ENCODE data around the gene COMMD3.

COMMD3 gene

GRCh38 chr10:22319980-22320558 lies 3.9 kb downstream of the COMMD3 start:
- no peak for DNase-seq (ENCODE audit: low read depth in 3 of 3)

GRCh38 chr10:22320591-22321155 lies 4.5 kb downstream of the COMMD3 start, which contains the start of gene BMI1:
Gene BMI1 (plus strand): TSS chr10:22321099. CDS start chr10:22326450, 5,351 bp downstream.
- peak; percentile 50 to 64 (median 61) for DNase-seq (ENCODE audit: low read depth in 3 of 3)

DNA sequence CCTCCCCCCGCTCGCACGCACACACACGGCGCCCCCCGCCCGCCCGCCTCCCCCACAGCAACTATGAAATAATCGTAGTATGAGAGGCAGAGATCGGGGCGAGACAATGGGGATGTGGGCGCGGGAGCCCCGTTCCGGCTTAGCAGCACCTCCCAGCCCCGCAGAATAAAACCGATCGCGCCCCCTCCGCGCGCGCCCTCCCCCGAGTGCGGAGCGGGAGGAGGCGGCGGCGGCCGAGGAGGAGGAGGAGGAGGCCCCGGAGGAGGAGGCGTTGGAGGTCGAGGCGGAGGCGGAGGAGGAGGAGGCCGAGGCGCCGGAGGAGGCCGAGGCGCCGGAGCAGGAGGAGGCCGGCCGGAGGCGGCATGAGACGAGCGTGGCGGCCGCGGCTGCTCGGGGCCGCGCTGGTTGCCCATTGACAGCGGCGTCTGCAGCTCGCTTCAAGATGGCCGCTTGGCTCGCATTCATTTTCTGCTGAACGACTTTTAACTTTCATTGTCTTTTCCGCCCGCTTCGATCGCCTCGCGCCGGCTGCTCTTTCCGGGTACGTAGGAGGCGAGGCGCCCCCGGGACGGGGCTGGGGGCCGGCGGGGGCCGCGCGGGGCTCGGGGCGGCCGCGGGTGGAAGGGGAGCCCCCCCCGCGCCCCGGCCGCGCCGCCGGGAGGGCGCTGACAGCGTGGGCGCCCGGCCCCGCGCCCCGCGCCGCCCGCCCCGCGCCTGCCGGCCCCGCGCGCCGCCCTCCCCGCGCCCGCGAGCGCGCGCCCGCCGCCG lies 5.2 kb downstream of the COMMD3 start:
- peak; percentile 50 to 64 (median 59) for DNase-seq (ENCODE audit: low read depth in 3 of 3)

GRCh38 chr10:22321924-22322640 lies 5.9 kb downstream of the COMMD3 start:
- DNase-seq (ENCODE audit: low read depth in 3 of 3), result no peak

- DNase-seq (ENCODE audit: low read depth in 3 of 3), result no peak
Measured at GRCh38 chr10:22322641-22323160, 6.5 kb downstream of the COMMD3 start.

- no peak for DNase-seq (ENCODE audit: low read depth in 3 of 3)
Measured at GRCh38 chr10:22323538-22324305, 7.5 kb downstream of the COMMD3 start.

GRCh38 chr10:22324413-22324812 lies 8.2 kb downstream of the COMMD3 start:
- no peak for DNase-seq (ENCODE audit: low read depth in 3 of 3)

GRCh38 chr10:22324893-22325271 lies 8.7 kb downstream of the COMMD3 start:
- DNase-seq (ENCODE audit: low read depth in 3 of 3), result no peak

- DNase-seq (ENCODE audit: low read depth in 3 of 3), result peak in 1 of 3 experiments; percentile 56
Measured at GRCh38 chr10:22325272-22326144, 9.3 kb downstream of the COMMD3 start.

DNA sequence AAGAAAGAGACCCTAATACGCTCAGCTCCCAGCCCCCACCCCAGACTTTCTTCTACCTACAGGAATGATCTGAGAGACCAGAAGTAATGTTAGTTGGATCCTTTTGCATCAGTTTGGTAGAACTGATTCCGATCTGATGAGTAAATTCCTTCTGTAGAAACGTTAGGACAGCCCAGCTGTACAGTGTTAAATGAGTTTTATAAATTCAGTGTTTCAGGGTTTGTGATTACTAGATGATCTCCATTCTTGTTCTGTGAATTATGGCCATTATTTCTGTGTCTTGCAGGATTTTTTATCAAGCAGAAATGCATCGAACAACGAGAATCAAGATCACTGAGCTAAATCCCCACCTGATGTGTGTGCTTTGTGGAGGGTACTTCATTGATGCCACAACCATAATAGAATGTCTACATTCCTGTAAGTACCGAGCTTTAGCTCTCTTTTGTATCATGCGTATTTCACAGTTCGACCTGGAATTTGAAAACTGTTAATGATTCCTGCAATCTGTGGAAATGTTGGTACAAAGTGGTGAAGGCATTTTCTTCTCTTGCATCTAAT lies 10.0 kb downstream of the COMMD3 start:
- DNase-seq (ENCODE audit: low read depth in 3 of 3), result no peak

DNA sequence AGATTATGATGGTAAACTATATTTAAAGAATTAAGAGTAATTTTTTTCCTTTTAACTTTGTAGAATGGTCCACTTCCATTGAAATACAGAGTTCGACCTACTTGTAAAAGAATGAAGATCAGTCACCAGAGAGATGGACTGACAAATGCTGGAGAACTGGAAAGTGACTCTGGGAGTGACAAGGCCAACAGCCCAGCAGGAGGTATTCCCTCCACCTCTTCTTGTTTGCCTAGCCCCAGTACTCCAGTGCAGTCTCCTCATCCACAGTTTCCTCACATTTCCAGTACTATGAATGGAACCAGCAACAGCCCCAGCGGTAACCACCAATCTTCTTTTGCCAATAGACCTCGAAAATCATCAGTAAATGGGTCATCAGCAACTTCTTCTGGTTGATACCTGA lies 13.0 kb downstream of the COMMD3 start:
- no peak for DNase-seq (ENCODE audit: low read depth in 3 of 3)

- DNase-seq (ENCODE audit: low read depth in 3 of 3), result no peak
Measured at GRCh38 chr10:22332116-22332692, 16.0 kb downstream of the COMMD3 start.

GRCh38 chr10:22333167-22333974 lies 17.2 kb downstream of the COMMD3 start:
- no peak for DNase-seq (ENCODE audit: low read depth in 3 of 3)

- DNase-seq (ENCODE audit: low read depth in 3 of 3), result no peak
Measured at GRCh38 chr10:22333975-22334282, 17.7 kb downstream of the COMMD3 start.

GRCh38 chr10:22334414-22335172 lies 18.4 kb downstream of the COMMD3 start:
- DNase-seq (ENCODE audit: low read depth in 3 of 3), result no peak

DNA sequence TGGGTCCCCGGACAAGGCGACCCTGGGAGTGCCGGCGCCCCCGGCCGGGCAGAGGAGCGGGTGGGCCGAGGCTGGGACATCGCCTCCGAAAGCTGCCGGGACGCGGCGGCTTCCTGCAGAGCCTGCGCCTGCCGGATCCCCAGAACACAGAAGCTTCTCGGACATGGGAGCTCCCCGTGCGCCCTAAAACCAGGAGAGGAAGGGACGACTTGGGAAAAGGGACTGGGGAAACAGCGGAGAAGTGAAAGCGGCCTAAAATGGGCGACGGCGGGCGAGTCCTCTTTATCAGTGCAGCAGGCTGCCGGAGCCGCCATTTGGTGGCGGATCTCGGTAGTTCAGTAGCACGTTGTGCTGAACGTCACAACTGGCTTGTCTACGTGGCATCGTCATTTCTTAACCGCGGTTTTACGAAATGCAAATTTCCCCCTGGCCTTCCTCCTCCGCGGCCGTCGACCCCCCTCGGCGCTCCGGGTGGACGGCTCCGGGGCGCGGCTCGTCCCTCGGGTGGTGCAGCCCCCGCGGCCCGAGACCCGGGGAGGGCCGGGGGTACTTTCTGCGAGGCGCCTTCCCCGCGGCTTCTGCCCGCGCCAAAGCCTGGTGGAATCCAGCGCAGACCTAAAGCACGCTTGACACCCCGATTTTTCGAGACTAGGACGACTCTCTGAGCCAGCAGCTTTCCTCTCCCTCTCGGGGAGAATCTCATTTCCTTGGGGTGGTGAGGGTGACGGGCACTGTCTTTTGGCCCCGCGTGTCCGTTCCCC lies 19.2 kb downstream of the COMMD3 start:
- peak in 1 of 3 experiments; percentile 39 for DNase-seq (ENCODE audit: low read depth in 3 of 3)

- DNase-seq (ENCODE audit: low read depth in 3 of 3), result no peak
Measured at GRCh38 chr10:22338185-22338900, 22.2 kb downstream of the COMMD3 start.

Measured in stimulated activated CD4-positive, alpha-beta T cell treated with anti-CD3 and anti-CD28 coated beads, TNF-alpha, amount 100 ng/mL, for 4 hours (primary cell).